CD8-positive, alpha-beta memory T cell (primary cell): ENCODE measurements around the gene CDKN2B-AS1. TPM values are rescaled to one million over a fixed set of nuclear protein-coding genes. Genes with fewer than 3 reads are reported as not detected.
A peak's percentile ranks its signal among the peaks of the same experiment; 100 is the strongest.

Experiments
- CTCF ChIA-PET: fragments of 350-600 bp; sonication (Branson Sonifier 250); formaldehyde crosslinking; loops from one replicate; lab custom pipeline; 2021; ENCODE audit warnings: antibody characterized with exemption; lab: Charles Lee
- POLR2A ChIA-PET: fragments of 350-600 bp; sonication (Branson Sonifier 250); formaldehyde crosslinking; loops from one replicate; lab custom pipeline; 2021; ENCODE audit warnings: antibody characterized with exemption; lab: Charles Lee
- DNase-seq, 5 donors: peaks; one replicate each; pipeline versions ENCODE4 v3.0.0 to v3.0.0-alpha.2; 2020 to 2022; ENCODE audit warnings: mixed read lengths in 1 of 5
- H3K27ac ChIP-seq: one replicate; pipeline ENCODE4 v1.7.0; 2013; ENCODE audit warnings: low read depth, mild to moderate bottlenecking, low read length, moderate library complexity
- H3K27me3 ChIP-seq: 2 replicates; pipeline ENCODE4 v1.7.0; 2013; ENCODE audit warnings: low read length, mild to moderate bottlenecking; ENCODE audit not compliant: insufficient read depth, poor library complexity, severe bottlenecking
- H3K36me3 ChIP-seq: 2 replicates; pipeline ENCODE4 v1.7.0; 2013; ENCODE audit warnings: mild to moderate bottlenecking, low read length, moderate library complexity; ENCODE audit not compliant: insufficient read depth
- H3K4me1 ChIP-seq: 2 replicates; pipeline ENCODE4 v1.7.0; 2013; ENCODE audit warnings: mild to moderate bottlenecking, low read length, moderate library complexity; ENCODE audit not compliant: insufficient read depth
- H3K4me3 ChIP-seq: 2 replicates; pipeline ENCODE4 v1.7.0; 2013; ENCODE audit warnings: mild to moderate bottlenecking, low read length
- H3K9me3 ChIP-seq: 2 replicates; pipeline ENCODE4 v1.7.0; 2013; ENCODE audit warnings: mild to moderate bottlenecking, low read length
- H3K27ac Mint-ChIP-seq, 8 donors: one replicate each; pipeline ENCODE4 v1.8.0; 2020 to 2021; ENCODE audit warnings: mixed read lengths in 8 of 8, mild to moderate bottlenecking in 6 of 8, inconsistent platforms in 3 of 8, moderate library complexity in 3 of 8
- H3K27me3 Mint-ChIP-seq, 2 donors: one replicate each; pipeline ENCODE4 v1.8.0; 2020 to 2021; ENCODE audit warnings: mixed read lengths in 2 of 2, mild to moderate bottlenecking in 1 of 2, moderate library complexity in 1 of 2
- H3K36me3 Mint-ChIP-seq, 3 donors: one replicate each; pipeline ENCODE4 v1.8.0; 2020 to 2021; ENCODE audit warnings: mixed read lengths in 3 of 3, inconsistent platforms in 1 of 3, mild to moderate bottlenecking in 1 of 3
- H3K4me1 Mint-ChIP-seq, 3 donors: one replicate each; pipeline ENCODE4 v1.8.0; 2020 to 2021; ENCODE audit warnings: mixed read lengths in 3 of 3, inconsistent platforms in 1 of 3, mild to moderate bottlenecking in 1 of 3
- H3K4me3 Mint-ChIP-seq, 7 donors: one replicate each; pipeline ENCODE4 v1.8.0; 2020 to 2021; ENCODE audit warnings: mixed read lengths in 7 of 7, mild to moderate bottlenecking in 6 of 7, moderate library complexity in 4 of 7, inconsistent platforms in 2 of 7
- H3K9me3 Mint-ChIP-seq, 5 donors: one replicate each; pipeline ENCODE4 v1.8.0; 2020 to 2022; ENCODE audit warnings: mixed read lengths in 5 of 5, mild to moderate bottlenecking in 3 of 5, moderate library complexity in 2 of 5, inconsistent platforms in 1 of 5
- polyA plus RNA-seq: library from polyadenylated mRNA; unstranded; fragments of 300-500 nt; fragmentation: Illumina TruSeq; gene quantifications from one replicate; pipeline ENCODE4 v1.2.3, GENCODE V29; 2021
- total RNA-seq, 2 experiments: library from RNA; stranded (reverse); gene quantifications; one replicate each; pipeline ENCODE4 v1.2.3, GENCODE V29; 2021

CDKN2B-AS1 gene
- total and polyA plus RNA-seq, 3 experiments from 2014 or later = 0.58 to 0.74 TPM; not detected in 1

GRCh38 chr9:21998026-21998425 is 3.4 kb downstream of the CDKN2B-AS1 start:
- Mint-ChIP-seq H3K4me3 (peak overlapping the region in 1 of 7 donors; percentile 48), H3K27ac (no peak overlapping the region), H3K27me3 (peaks cover 3 to 27% of the 10 kb centered on the region in 2 donors), H3K4me1 (peaks cover 15 to 20% (median 17%) of the 10 kb centered on the region in 3 donors), H3K9me3 (no peaks in the 10 kb centered on the region), H3K36me3 (peaks cover 0 to 7% (median 0%) of the 10 kb centered on the region in 3 donors)
- ChIA-PET CTCF (interaction anchor here (1.3 kb wide), 1 partner anchor 10 kb away, joined by 9 read pairs; the partner anchor contains the start of gene CDKN2B), POLR2A (no interaction called here)
- no peak overlapping the region for H3K4me3 ChIP-seq
- H3K27me3 ChIP-seq = peaks cover 1% of the 10 kb centered on the region
- H3K9me3 ChIP-seq = no peaks in the 10 kb centered on the region
- no peak for DNase-seq
- no peaks in the 10 kb centered on the region for H3K36me3 ChIP-seq
- H3K27ac ChIP-seq = no peak overlapping the region
- H3K4me1 ChIP-seq = peaks cover 17% of the 10 kb centered on the region

- Histone ChIP-seq H3K4me3 (no peak overlapping the region), H3K27ac (no peak overlapping the region), H3K9me3 (no peaks in the 10 kb centered on the region), H3K4me1 (no peaks in the 10 kb centered on the region), H3K27me3 (peaks cover 28% of the 10 kb centered on the region), H3K36me3 (no peaks in the 10 kb centered on the region)
- ChIA-PET CTCF (no interaction called here), POLR2A (no interaction called here)
- no peak overlapping the region for H3K27ac Mint-ChIP-seq
- no peaks in the 10 kb centered on the region for H3K9me3 Mint-ChIP-seq
- no peaks in the 10 kb centered on the region for H3K36me3 Mint-ChIP-seq
- peaks cover 8 to 11% (median 10%) of the 10 kb centered on the region in 3 donors for H3K4me1 Mint-ChIP-seq
- H3K27me3 Mint-ChIP-seq = peaks cover 26 to 62% of the 10 kb centered on the region in 2 donors
- no peak for DNase-seq
- H3K4me3 Mint-ChIP-seq = no peak overlapping the region
Measured at GRCh38 chr9:22002038-22002437, 7.4 kb downstream of the CDKN2B-AS1 start.

GRCh38 chr9:22005021-22005701 is 10.6 kb downstream of the CDKN2B-AS1 start:
- no peak overlapping the region for H3K27ac ChIP-seq
- peak overlapping the region in 2 of 8 donors; percentile 3 to 9 for H3K27ac Mint-ChIP-seq
- CTCF ChIA-PET = no interaction called here
- no peaks in the 10 kb centered on the region for H3K36me3 Mint-ChIP-seq
- no peaks in the 10 kb centered on the region for H3K36me3 ChIP-seq
- peaks cover 22 to 28% (median 26%) of the 10 kb centered on the region in 3 donors for H3K4me1 Mint-ChIP-seq
- H3K4me3 ChIP-seq = no peak overlapping the region
- no peak for DNase-seq
- no peaks in the 10 kb centered on the region for H3K9me3 Mint-ChIP-seq
- H3K4me3 Mint-ChIP-seq = peak overlapping the region in 2 of 7 donors; percentile 7 to 8
- POLR2A ChIA-PET = no interaction called here
- peaks cover 35 to 82% of the 10 kb centered on the region in 2 donors for H3K27me3 Mint-ChIP-seq
- H3K9me3 ChIP-seq = no peaks in the 10 kb centered on the region
- H3K4me1 ChIP-seq = peaks cover 13% of the 10 kb centered on the region
- peaks cover 41% of the 10 kb centered on the region for H3K27me3 ChIP-seq

- peaks cover 13% of the 10 kb centered on the region for H3K4me1 ChIP-seq
- Mint-ChIP-seq H3K27me3 (peaks cover 37 to 86% of the 10 kb centered on the region in 2 donors), H3K4me3 (peak overlapping the region in 1 of 7 donors; percentile 8), H3K9me3 (no peaks in the 10 kb centered on the region), H3K27ac (peak overlapping the region in 1 of 8 donors; percentile 3), H3K4me1 (peaks cover 24 to 28% (median 26%) of the 10 kb centered on the region in 3 donors), H3K36me3 (no peaks in the 10 kb centered on the region)
- no peaks in the 10 kb centered on the region for H3K9me3 ChIP-seq
- H3K27me3 ChIP-seq = peaks cover 41% of the 10 kb centered on the region
- H3K4me3 ChIP-seq = no peak overlapping the region
- no peaks in the 10 kb centered on the region for H3K36me3 ChIP-seq
- no peak for DNase-seq
- H3K27ac ChIP-seq = no peak overlapping the region
- ChIA-PET CTCF (interaction anchor here (2.9 to 6.0 kb wide), 2 partner anchors 12 to 195 kb away, joined by 17 to 142 read pairs; partner anchors contain the start of genes CDKN2A and CDKN2B-AS1), POLR2A (no interaction called here)
Measured at GRCh38 chr9:22005702-22006606, 11.4 kb downstream of the CDKN2B-AS1 start.

GRCh38 chr9:22008384-22008716 is 13.8 kb downstream of the CDKN2B-AS1 start:
- no peaks in the 10 kb centered on the region for H3K36me3 ChIP-seq
- H3K4me1 Mint-ChIP-seq = peaks cover 24 to 28% (median 26%) of the 10 kb centered on the region in 3 donors
- H3K36me3 Mint-ChIP-seq = no peaks in the 10 kb centered on the region
- peaks cover 37% of the 10 kb centered on the region for H3K27me3 ChIP-seq
- CTCF ChIA-PET = interaction anchor here (0.6 to 6.0 kb wide), 39 partner anchors 8 to 221 kb away, joined by 3 to 142 read pairs (median 5); partner anchors contain the start of genes CDKN2A and CDKN2B-AS1
- H3K9me3 ChIP-seq = no peaks in the 10 kb centered on the region
- no peak for DNase-seq
- H3K9me3 Mint-ChIP-seq = no peaks in the 10 kb centered on the region
- peaks cover 13% of the 10 kb centered on the region for H3K4me1 ChIP-seq
- H3K27me3 Mint-ChIP-seq = peaks cover 43 to 62% of the 10 kb centered on the region in 2 donors
- POLR2A ChIA-PET = interaction anchor here (1.2 to 2.0 kb wide), 2 partner anchors 13 to 14 kb away, joined by 4 to 13 read pairs; partner anchors contain the start of genes CDKN2A and CDKN2B-AS1
- H3K27ac Mint-ChIP-seq = peak overlapping the region in 2 of 8 donors; percentile 2 to 56
- H3K4me3 Mint-ChIP-seq = peak overlapping the region; percentile 78 to 93 (median 85)
- H3K4me3 ChIP-seq = peak overlapping the region; percentile 62
- H3K27ac ChIP-seq = no peak overlapping the region

GRCh38 chr9:22008717-22009505 is 14.3 kb downstream of the CDKN2B-AS1 start, which contains the start of gene CDKN2B:
TSS of gene CDKN2B (minus strand) at chr9:22009305. CDS start at chr9:22008953, 352 bp downstream.
- Mint-ChIP-seq H3K27ac (peak within 1 kb of the TSS in 5 of 8 donors; percentile 19 to 56 (median 45)), H3K36me3 (no peaks in the 10 kb centered on the region), H3K4me3 (peak within 1 kb of the TSS; percentile 78 to 93 (median 85)), H3K27me3 (peaks cover 40 to 57% of the 10 kb centered on the region in 2 donors), H3K4me1 (peaks cover 24 to 28% (median 26%) of the 10 kb centered on the region in 3 donors), H3K9me3 (peaks cover 0 to 2% (median 0%) of the 10 kb centered on the region in 5 donors)
- H3K36me3 ChIP-seq = no peaks in the 10 kb centered on the region
- H3K27ac ChIP-seq = no peak within 1 kb of the TSS
- ChIA-PET CTCF (interaction anchor here (0.6 to 6.0 kb wide), 42 partner anchors 9 to 221 kb away, joined by 3 to 142 read pairs (median 5); partner anchors contain the start of genes CDKN2A and CDKN2B-AS1), POLR2A (interaction anchor here (2.0 kb wide), 1 partner anchor 14 kb away, joined by 13 read pairs; the partner anchor contains the start of gene CDKN2B-AS1)
- peaks cover 13% of the 10 kb centered on the region for H3K4me1 ChIP-seq
- H3K27me3 ChIP-seq = peaks cover 37% of the 10 kb centered on the region
- peak; percentile 32 to 74 (median 61) for DNase-seq
- H3K4me3 ChIP-seq = peak within 1 kb of the TSS; percentile 62
- no peaks in the 10 kb centered on the region for H3K9me3 ChIP-seq

- H3K36me3 ChIP-seq = no peaks in the 10 kb centered on the region
- POLR2A ChIA-PET = interaction anchor here (2.0 kb wide), 1 partner anchor 14 kb away, joined by 13 read pairs; the partner anchor contains the start of gene CDKN2B-AS1
- CTCF ChIA-PET = interaction anchor here (0.8 to 6.0 kb wide), 24 partner anchors 9 to 198 kb away, joined by 3 to 142 read pairs (median 6); no protein-coding TSS in a partner anchor
- peak overlapping the region; percentile 62 for H3K4me3 ChIP-seq
- Mint-ChIP-seq H3K27ac (peak overlapping the region in 4 of 8 donors; percentile 41 to 52 (median 46)), H3K9me3 (peaks cover 0 to 2% (median 0%) of the 10 kb centered on the region in 5 donors), H3K4me1 (peaks cover 24 to 28% (median 26%) of the 10 kb centered on the region in 3 donors), H3K36me3 (no peaks in the 10 kb centered on the region), H3K27me3 (peaks cover 36 to 52% of the 10 kb centered on the region in 2 donors), H3K4me3 (peak overlapping the region; percentile 78 to 93 (median 85))
- no peak for DNase-seq
- peaks cover 13% of the 10 kb centered on the region for H3K4me1 ChIP-seq
- H3K27me3 ChIP-seq = peaks cover 33% of the 10 kb centered on the region
- no peak overlapping the region for H3K27ac ChIP-seq
- H3K9me3 ChIP-seq = no peaks in the 10 kb centered on the region
Measured at GRCh38 chr9:22009506-22009867, 14.9 kb downstream of the CDKN2B-AS1 start.
